H9 (cell line): Measurements from ENCODE around the gene ATP8B2. TPM values are rescaled to one million over a fixed set of nuclear protein-coding genes. Genes with fewer than 3 reads are reported as not detected.

Experiments
- DNase-seq: peaks from one replicate; pipeline ENCODE4 v3.0.0-alpha.2; 2017
- H2AFZ ChIP-seq: one replicate; pipeline ENCODE4 v1.6.1; 2013; ENCODE audit warnings: mild to moderate bottlenecking, low read length, control low read depth, moderate library complexity
- H2AK5ac ChIP-seq: 2 replicates; pipeline ENCODE4 v1.6.1; 2013; ENCODE audit warnings: low read length, control low read depth, mixed read lengths; ENCODE audit not compliant: insufficient read length
- H2BK120ac ChIP-seq: one replicate; pipeline ENCODE4 v1.6.1; 2013; ENCODE audit warnings: low read depth, mild to moderate bottlenecking, low read length, control low read depth, inconsistent platforms; ENCODE audit not compliant: poor library complexity, severe bottlenecking
- H2BK12ac ChIP-seq: 2 replicates; pipeline ENCODE4 v1.6.1; 2013; ENCODE audit warnings: low read length, control low read depth, mixed read lengths, low read depth; ENCODE audit not compliant: insufficient read length
- H2BK15ac ChIP-seq: 2 replicates; pipeline ENCODE4 v1.6.1; 2013; ENCODE audit warnings: low read depth, low read length, control low read depth
- H2BK20ac ChIP-seq: one replicate; pipeline ENCODE4 v1.6.1; 2013; ENCODE audit warnings: low read depth, mild to moderate bottlenecking, low read length, control low read depth, inconsistent platforms; ENCODE audit not compliant: poor library complexity, severe bottlenecking
- H2BK5ac ChIP-seq: 2 replicates; pipeline ENCODE4 v1.6.1; 2013; ENCODE audit warnings: low read length, control low read depth, mixed read lengths; ENCODE audit not compliant: insufficient read length
- H3K14ac ChIP-seq: 2 replicates; pipeline ENCODE4 v1.6.1; 2013; ENCODE audit warnings: low read length, control low read depth; ENCODE audit not compliant: insufficient read depth
- H3K18ac ChIP-seq: 2 replicates; pipeline ENCODE4 v1.6.1; 2013; ENCODE audit warnings: low read depth, mild to moderate bottlenecking, mixed read lengths, low read length, control low read depth; ENCODE audit not compliant: insufficient read length
- H3K23ac ChIP-seq: 2 replicates; pipeline ENCODE4 v1.6.1; 2013; ENCODE audit warnings: low read length, control low read depth, mixed read lengths, low read depth; ENCODE audit not compliant: insufficient read length
- H3K23me2 ChIP-seq: 2 replicates; pipeline ENCODE4 v1.6.1; 2013; ENCODE audit warnings: low read depth, mild to moderate bottlenecking, mixed read lengths, low read length, control low read depth; ENCODE audit not compliant: insufficient read length, poor library complexity, severe bottlenecking
- H3K27ac ChIP-seq: 2 replicates; pipeline ENCODE4 v1.5.1; 2013; ENCODE audit warnings: low read length, control low read depth, mixed read lengths, low read depth; ENCODE audit not compliant: insufficient read length
- H3K27me3 ChIP-seq: 2 replicates; pipeline ENCODE4 v1.6.1; 2013; ENCODE audit warnings: low read length, control low read depth, inconsistent platforms; ENCODE audit not compliant: insufficient read depth
- H3K4ac ChIP-seq: 2 replicates; pipeline ENCODE4 v1.6.1; 2013; ENCODE audit warnings: low read depth, mild to moderate bottlenecking, control low read depth, inconsistent platforms, low read length, moderate library complexity
- H3K4me1 ChIP-seq: 2 replicates; pipeline ENCODE4 v1.6.1; 2013; ENCODE audit warnings: low read length, control low read depth, inconsistent platforms; ENCODE audit not compliant: insufficient read depth
- H3K4me2 ChIP-seq: 2 replicates; pipeline ENCODE4 v1.6.1; 2013; ENCODE audit warnings: low read length, control low read depth, mixed read lengths; ENCODE audit not compliant: insufficient read length, insufficient read depth
- H3K56ac ChIP-seq: 2 replicates; pipeline ENCODE4 v1.6.1; 2013; ENCODE audit warnings: low read depth, mild to moderate bottlenecking, mixed read lengths, low read length, control low read depth; ENCODE audit not compliant: insufficient read length
- H3K79me1 ChIP-seq: 2 replicates; pipeline ENCODE4 v1.6.1; 2013; ENCODE audit warnings: low read depth, mild to moderate bottlenecking, moderate library complexity, low read length, control low read depth, inconsistent platforms; ENCODE audit not compliant: insufficient read depth, poor library complexity, severe bottlenecking
- H3K79me2 ChIP-seq: 2 replicates; pipeline ENCODE4 v1.6.1; 2013; ENCODE audit warnings: low read length, control low read depth, inconsistent platforms; ENCODE audit not compliant: insufficient read depth
- H3K9ac ChIP-seq: 2 replicates; pipeline ENCODE4 v1.6.1; 2013; ENCODE audit warnings: low read length, control low read depth, mixed read lengths; ENCODE audit not compliant: insufficient read length; ENCODE audit errors: extremely low read depth
- H3K9me3 ChIP-seq: one replicate; pipeline ENCODE4 v1.6.1; 2013; ENCODE audit warnings: low read depth, low read length, inconsistent platforms; ENCODE audit not compliant: control insufficient read depth
- H3T11ph ChIP-seq: one replicate; pipeline ENCODE4 v1.6.1; 2013; ENCODE audit warnings: mild to moderate bottlenecking, low read length, control low read depth, inconsistent platforms
- H4K20me1 ChIP-seq: one replicate; pipeline ENCODE4 v1.6.1; 2013; ENCODE audit not compliant: control insufficient read depth, insufficient read length, insufficient read depth
- H4K5ac ChIP-seq: 2 replicates; pipeline ENCODE4 v1.6.1; 2013; ENCODE audit warnings: low read depth, mild to moderate bottlenecking, mixed read lengths, low read length, control low read depth; ENCODE audit not compliant: insufficient read length
- H4K8ac ChIP-seq: replicated peaks from 2 replicates; pipeline ENCODE4 v1.6.1; 2013; ENCODE audit warnings: low read length, control low read depth, mixed read lengths, low read depth; ENCODE audit not compliant: insufficient read length
- H4K91ac ChIP-seq: 2 replicates; pipeline ENCODE4 v1.6.1; 2013; ENCODE audit warnings: low read depth, mild to moderate bottlenecking, moderate library complexity, mixed read lengths, low read length, control low read depth; ENCODE audit not compliant: insufficient read length
- H3K27ac Mint-ChIP-seq, 3 experiments: 2 replicates in 2 of 3; 3 replicates in 1 of 3; pipeline ENCODE4 v1.8.0; 2020 to 2021; ENCODE audit warnings: mixed read lengths in 3 of 3, mild to moderate bottlenecking in 1 of 3, moderate library complexity in 1 of 3
- H3K27me3 Mint-ChIP-seq: 2 replicates; pipeline ENCODE4 v1.8.0; 2021; ENCODE audit warnings: low read depth, mild to moderate bottlenecking, moderate library complexity, mixed read lengths
- H3K36me3 Mint-ChIP-seq, 3 experiments: 2 replicates in 2 of 3; 3 replicates in 1 of 3; pipeline ENCODE4 v1.8.0; 2020 to 2021; ENCODE audit warnings: low read depth in 3 of 3, mixed read lengths in 3 of 3; ENCODE audit not compliant: insufficient read depth in 1 of 3
- H3K4me1 Mint-ChIP-seq, 2 experiments: 2 replicates each; pipeline ENCODE4 v1.8.0; 2020; ENCODE audit warnings: mixed read lengths in 2 of 2
- H3K4me3 Mint-ChIP-seq, 2 experiments: 2 replicates in 1 of 2; 3 replicates in 1 of 2; pipeline ENCODE4 v1.8.0; 2020 to 2021; ENCODE audit warnings: mild to moderate bottlenecking in 2 of 2, mixed read lengths in 2 of 2, moderate library complexity in 1 of 2
- H3K9me3 Mint-ChIP-seq, 2 experiments: 2 replicates in 1 of 2; 3 replicates in 1 of 2; pipeline ENCODE4 v1.8.0; 2020; ENCODE audit warnings: mild to moderate bottlenecking in 2 of 2, mixed read lengths in 2 of 2, moderate library complexity in 1 of 2
- WGBS: extraction: QIAGEN DNeasy Blood & Tissue Kit; methylation state at CpG from one replicate; pipeline ENCODE4 v1.1.7; 2013; ENCODE audit warnings: missing lambda C conversion rate, low lambda C conversion rate, mixed read lengths; ENCODE audit not compliant: insufficient read length; ENCODE audit errors: extremely low coverage; 5-methylcytosine and 5-hydroxymethylcytosine counted together
- total RNA-seq: library from RNA; stranded (reverse); gene quantifications from 2 replicates; pipeline ENCODE4 v1.2.1, GENCODE V29; 2021
- TF ChIP-seq, protein P1 (sequence below): fragments of 200-600 bp; sonication (generic); conservative IDR thresholded peaks from 3 replicates; pipeline ENCODE4 v1.8.0; 2021; ENCODE audit warnings: antibody characterized with exemption, mild to moderate bottlenecking

Gene ATP8B2
- total RNA-seq, 1 experiment from 2014 or later: 37.6 TPM

DNA sequence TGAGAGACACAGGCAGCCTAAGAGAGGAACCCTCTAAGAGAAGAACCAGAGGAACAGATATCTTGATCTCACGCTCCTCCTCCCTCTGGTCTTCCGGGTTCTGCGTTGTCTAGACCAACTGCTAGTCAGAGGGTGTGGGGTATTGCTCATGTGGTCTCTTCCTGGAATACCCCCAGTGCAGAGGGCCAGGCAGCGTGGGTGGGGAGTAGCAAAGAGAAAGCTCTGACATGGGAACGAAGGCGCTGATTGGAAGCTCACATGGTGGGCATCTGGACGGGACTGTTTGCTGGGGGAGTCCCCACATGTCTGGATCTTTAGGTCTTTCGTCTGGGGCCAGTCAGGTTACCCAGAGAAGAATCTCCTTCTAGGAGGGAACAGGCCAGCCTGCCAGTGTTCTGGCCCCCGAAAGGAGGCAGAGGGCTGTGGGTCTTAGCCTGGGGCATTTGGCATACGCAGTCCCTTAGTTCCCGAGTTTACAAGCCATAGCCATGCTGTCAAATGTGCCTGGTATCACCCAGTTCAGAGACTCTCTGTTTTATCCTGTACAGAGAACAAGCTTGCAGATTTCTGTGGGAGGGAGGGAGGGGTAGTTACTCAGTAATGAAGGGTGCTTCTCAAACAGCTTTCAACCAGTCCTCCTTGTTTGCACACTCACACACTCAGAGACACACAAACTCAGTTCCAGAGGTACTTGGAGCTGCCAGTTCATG is 61.5 kb downstream of the ATP8B2 start:
- Histone ChIP-seq H3K79me2 (no peaks in the 10 kb centered on the region), H2AK5ac (no peak overlapping the region), H3K79me1 (no peaks in the 10 kb centered on the region), H4K91ac (no peak overlapping the region), H2BK20ac (no peak overlapping the region), H3K9ac (no peak overlapping the region), H3K18ac (no peak overlapping the region), H3K23ac (no peak overlapping the region), H3K4ac (no peak overlapping the region), H3K27ac (no peak overlapping the region), H2AFZ (no peak overlapping the region), H3K56ac (no peak overlapping the region), H2BK5ac (no peak overlapping the region), H3K4me1 (no peaks in the 10 kb centered on the region), H3K27me3 (no peaks in the 10 kb centered on the region), H3K23me2 (no peaks in the 10 kb centered on the region), H2BK15ac (no peak overlapping the region), H3T11ph (no peak overlapping the region), H3K9me3 (no peaks in the 10 kb centered on the region), H4K8ac (no peak overlapping the region), H4K5ac (no peak overlapping the region), H4K20me1 (no peaks in the 10 kb centered on the region), H2BK12ac (no peak overlapping the region), H3K4me2 (no peak overlapping the region), H2BK120ac (no peak overlapping the region), H3K14ac (no peak overlapping the region)
- Mint-ChIP-seq H3K4me3 (no peak overlapping the region), H3K27ac (no peak overlapping the region), H3K9me3 (no peaks in the 10 kb centered on the region), H3K36me3 (no peaks in the 10 kb centered on the region), H3K27me3 (no peaks in the 10 kb centered on the region), H3K4me1 (peaks cover 3% of the 10 kb centered on the region in 2 experiments; a peak in 1 of 4 replicates)
- no CpG with 5 or more reads among the region's 11 CpGs for WGBS
- TF ChIP-seq, protein P1, sequence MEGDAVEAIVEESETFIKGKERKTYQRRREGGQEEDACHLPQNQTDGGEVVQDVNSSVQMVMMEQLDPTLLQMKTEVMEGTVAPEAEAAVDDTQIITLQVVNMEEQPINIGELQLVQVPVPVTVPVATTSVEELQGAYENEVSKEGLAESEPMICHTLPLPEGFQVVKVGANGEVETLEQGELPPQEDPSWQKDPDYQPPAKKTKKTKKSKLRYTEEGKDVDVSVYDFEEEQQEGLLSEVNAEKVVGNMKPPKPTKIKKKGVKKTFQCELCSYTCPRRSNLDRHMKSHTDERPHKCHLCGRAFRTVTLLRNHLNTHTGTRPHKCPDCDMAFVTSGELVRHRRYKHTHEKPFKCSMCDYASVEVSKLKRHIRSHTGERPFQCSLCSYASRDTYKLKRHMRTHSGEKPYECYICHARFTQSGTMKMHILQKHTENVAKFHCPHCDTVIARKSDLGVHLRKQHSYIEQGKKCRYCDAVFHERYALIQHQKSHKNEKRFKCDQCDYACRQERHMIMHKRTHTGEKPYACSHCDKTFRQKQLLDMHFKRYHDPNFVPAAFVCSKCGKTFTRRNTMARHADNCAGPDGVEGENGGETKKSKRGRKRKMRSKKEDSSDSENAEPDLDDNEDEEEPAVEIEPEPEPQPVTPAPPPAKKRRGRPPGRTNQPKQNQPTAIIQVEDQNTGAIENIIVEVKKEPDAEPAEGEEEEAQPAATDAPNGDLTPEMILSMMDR: no peak
- DNase-seq: no peak
